ENCODE data around the gene BCL7C.
A peak's percentile ranks its signal among the peaks of the same experiment; 100 is the strongest.

Gene BCL7C

DNA sequence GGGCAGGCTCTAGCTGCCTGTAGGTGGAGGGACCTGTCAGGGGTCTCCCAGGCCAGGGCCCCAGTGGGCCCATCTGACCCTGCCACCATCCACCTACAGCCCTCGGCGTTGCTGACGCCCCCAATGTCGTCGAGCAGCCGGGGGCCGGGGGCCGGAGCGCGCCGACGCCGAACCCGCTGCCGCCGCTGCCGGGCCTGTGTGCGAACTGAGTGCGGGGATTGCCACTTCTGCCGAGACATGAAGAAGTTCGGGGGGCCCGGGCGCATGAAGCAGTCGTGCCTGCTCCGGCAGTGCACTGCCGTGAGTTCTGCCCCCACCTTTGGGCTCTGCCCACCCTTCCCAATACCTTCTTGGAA lies 31.7 kb upstream of the BCL7C start:
- peak overlapping the region; percentile 25 for H3K4me3 Mint-ChIP-seq
- H3K4me1 Mint-ChIP-seq = peaks cover 13% of the 10 kb centered on the region
- peaks cover 5% of the 10 kb centered on the region for H3K36me3 Mint-ChIP-seq (ENCODE audit: low read depth)
- H3K9me3 Mint-ChIP-seq = no peaks in the 10 kb centered on the region
- no peak overlapping the region for H3K27ac Mint-ChIP-seq
- DNase-seq (no peak), ATAC-seq (no peak)
- no peaks in the 10 kb centered on the region for H3K27me3 Mint-ChIP-seq

DNA sequence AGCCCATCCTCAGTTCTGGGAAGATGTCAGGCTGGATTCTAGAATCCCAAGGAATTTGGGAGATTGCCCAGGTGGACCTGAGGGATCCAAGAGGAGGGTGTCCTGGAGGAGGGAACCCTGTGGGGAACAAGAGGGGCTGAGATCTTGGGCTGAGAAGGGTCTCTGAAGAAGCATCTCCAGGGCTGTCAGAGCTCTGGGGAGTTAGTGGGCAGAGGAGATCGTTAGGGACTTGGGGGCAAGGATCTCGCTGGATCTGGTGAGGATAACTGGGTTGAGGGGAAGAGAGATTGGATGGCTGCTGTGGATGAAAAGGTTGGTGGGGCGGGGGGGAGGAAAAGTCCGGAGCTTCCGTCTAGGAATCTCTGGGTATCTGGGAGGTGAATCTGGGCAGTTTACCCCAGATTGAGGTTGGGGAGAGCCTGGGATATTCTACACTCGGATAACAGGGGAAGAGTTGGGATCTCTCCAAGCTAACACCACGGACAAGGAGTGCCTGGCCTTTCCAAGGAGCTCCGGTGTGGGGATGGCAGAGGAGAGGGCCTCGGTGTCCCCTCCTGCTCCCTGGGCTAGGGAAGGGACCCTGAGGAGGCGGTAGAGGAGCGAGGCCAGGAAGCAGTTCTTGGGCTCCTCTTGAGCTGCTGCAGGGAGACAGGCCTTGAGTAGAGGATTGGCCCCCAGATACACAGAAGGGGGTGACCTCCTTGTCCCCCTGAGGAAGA lies 31.2 kb upstream of the BCL7C start:
- ATAC-seq = no peak
- Mint-ChIP-seq H3K4me3 (peak overlapping the region; percentile 77), H3K4me1 (peaks cover 13% of the 10 kb centered on the region), H3K36me3 (ENCODE audit: low read depth) (peaks cover 2% of the 10 kb centered on the region), H3K9me3 (no peaks in the 10 kb centered on the region), H3K27me3 (no peaks in the 10 kb centered on the region), H3K27ac (peak overlapping the region; percentile 8)
- DNase-seq = no peak

DNA sequence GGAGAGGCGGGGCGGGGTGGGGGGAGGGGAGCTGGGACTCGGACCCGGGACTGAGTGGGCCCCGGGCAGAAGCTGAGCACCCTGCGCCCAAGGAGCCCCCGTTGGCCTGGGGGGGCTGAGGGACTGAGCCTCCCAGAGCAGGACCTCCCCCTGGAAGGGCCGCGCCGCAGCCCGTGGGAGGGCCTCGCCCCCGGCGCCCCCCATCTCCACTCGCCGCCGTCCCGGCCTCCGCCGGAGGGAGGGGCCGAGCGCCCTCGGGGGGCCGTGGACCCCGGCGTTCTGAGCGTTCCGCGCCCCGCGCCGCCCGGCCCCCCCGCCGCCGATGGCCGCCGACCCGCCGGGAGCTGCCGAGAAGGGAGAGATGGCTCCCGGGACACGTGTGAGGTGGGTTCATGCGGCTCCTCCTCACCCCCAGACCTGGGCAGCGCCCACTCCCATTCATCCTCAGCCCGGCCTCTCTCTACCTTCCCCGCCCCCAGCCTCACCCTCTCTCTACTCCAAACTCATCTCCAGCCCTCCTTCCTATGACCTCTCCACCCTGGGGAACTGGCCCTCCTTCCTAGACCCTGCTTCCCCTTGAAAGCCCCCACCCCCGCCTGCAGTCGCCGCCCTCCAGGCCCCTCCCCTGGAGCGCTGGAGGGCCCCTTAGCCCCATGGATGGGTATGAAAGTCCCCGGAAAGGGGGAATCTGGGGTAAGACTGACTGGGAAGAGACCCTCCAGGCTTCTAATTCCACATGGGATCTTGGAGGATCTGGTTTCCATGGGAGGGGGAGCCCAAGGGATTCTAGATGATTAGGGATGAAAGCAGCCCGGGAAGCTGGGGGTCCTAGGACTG lies 30.4 kb upstream of the BCL7C start:
- H3K4me3 Mint-ChIP-seq = peak overlapping the region; percentile 77
- H3K27ac Mint-ChIP-seq = peak overlapping the region; percentile 18
- no peak for DNase-seq
- ATAC-seq = no peak
- no peaks in the 10 kb centered on the region for H3K27me3 Mint-ChIP-seq
- H3K9me3 Mint-ChIP-seq = no peaks in the 10 kb centered on the region
- peaks cover 2% of the 10 kb centered on the region for H3K36me3 Mint-ChIP-seq (ENCODE audit: low read depth)
- peaks cover 13% of the 10 kb centered on the region for H3K4me1 Mint-ChIP-seq

DNA sequence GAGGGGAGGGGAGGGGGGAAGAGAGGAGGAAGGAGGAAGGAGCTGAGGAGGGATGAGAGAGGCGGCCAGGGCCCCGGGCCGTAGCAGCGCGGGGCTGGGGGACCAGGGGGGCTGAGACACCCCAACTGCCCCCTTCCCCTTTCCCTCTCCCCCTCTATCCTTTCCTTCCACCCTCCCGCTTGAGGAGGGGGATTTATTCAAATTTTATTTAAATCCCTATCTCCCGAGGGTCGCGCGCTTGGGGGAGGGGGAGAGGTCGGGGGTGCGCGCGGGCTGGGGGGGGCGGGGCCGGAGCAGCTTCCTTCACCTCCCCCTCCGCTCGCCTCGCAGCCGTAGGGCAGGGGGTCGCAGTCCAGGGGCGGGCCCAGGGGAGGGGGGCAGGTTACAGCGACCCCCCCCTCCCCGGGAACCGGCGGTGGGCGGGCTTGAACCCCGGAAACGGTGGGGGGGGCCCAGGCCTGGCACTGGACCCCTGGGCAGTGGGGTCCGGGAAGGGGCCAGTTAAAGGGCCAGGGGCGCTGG lies 29.7 kb upstream of the BCL7C start, which contains the start of gene FBXL19:
Gene FBXL19 (plus strand): TSS at position 19 of the 522 bp plus-strand sequence. CDS start 2,183 bp downstream, outside the sequence.
- H3K36me3 Mint-ChIP-seq (ENCODE audit: low read depth) = peaks cover 2% of the 10 kb centered on the region
- peak within 1 kb of the TSS; percentile 99 for H3K27ac Mint-ChIP-seq
- no peaks in the 10 kb centered on the region for H3K27me3 Mint-ChIP-seq
- DNase-seq = no peak
- H3K4me1 Mint-ChIP-seq = peaks cover 13% of the 10 kb centered on the region
- ATAC-seq = no peak
- H3K9me3 Mint-ChIP-seq = no peaks in the 10 kb centered on the region
- peak within 1 kb of the TSS; percentile 97 for H3K4me3 Mint-ChIP-seq

DNA sequence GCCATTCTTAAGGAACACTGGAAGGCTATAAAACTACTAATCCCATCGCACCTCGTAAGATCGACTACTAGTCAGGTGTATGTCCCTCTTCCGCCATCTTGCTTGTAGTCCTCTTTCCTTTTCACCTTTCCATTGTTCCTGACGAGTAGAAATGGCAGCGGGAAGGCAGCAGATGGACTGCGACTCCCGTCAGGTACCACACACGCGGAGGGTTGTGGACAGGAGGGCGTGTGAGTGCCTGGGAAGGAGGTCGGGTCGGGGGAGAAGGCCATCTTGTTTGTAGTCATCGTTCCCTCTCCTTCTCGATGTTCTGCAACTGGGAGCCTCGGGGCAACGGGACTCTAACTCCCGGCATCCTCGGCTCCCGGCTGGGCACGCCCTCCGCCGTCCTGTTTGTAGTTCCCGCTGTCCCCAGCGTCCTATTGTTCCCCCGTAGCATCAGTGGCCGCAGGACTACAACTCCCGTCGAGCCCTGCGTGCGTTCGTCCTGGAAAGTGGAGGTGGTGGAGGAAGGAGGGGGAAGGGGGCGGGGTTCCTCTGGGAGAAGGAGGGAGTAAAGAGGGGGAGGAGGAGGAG lies 29.2 kb upstream of the BCL7C start:
- DNase-seq (peak; percentile 97), ATAC-seq (peak; percentile 79)
- Mint-ChIP-seq H3K27ac (peak overlapping the region; percentile 99), H3K9me3 (no peaks in the 10 kb centered on the region), H3K27me3 (no peaks in the 10 kb centered on the region), H3K4me1 (peaks cover 13% of the 10 kb centered on the region), H3K4me3 (peak overlapping the region; percentile 97), H3K36me3 (ENCODE audit: low read depth) (peaks cover 2% of the 10 kb centered on the region)

DNA sequence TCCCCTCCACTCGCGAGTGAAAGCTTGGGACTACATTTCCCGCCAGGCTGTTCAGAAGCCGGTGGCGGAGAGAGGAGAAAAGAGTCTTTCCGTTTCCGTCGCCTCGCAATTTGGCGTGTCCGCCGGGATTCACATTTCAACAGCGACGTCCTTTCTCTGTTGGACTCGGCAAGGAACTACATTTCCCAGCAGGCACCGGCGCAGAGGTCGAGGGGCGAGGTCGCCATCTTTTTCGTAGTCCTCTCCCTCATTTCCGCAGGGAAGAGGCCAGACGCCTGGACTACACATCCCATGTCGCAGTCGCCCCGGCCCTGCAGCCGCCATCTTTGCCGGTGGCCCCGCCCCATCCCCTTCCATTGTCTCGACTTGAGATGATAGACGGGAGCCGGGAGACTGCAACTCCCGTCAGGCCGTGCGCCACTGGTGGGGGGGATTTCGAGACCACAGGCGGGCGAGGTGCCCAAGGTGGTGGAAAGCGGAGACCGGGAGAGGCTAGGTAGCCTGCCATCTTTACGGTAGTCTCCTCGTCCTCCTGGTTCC lies 28.6 kb upstream of the BCL7C start:
- H3K27me3 Mint-ChIP-seq = no peaks in the 10 kb centered on the region
- peak overlapping the region; percentile 99 for H3K27ac Mint-ChIP-seq
- H3K9me3 Mint-ChIP-seq = no peaks in the 10 kb centered on the region
- ATAC-seq (peak; percentile 84), DNase-seq (peak; percentile 99)
- peak overlapping the region; percentile 97 for H3K4me3 Mint-ChIP-seq
- H3K36me3 Mint-ChIP-seq (ENCODE audit: low read depth) = peaks cover 2% of the 10 kb centered on the region
- H3K4me1 Mint-ChIP-seq = peaks cover 13% of the 10 kb centered on the region

DNA sequence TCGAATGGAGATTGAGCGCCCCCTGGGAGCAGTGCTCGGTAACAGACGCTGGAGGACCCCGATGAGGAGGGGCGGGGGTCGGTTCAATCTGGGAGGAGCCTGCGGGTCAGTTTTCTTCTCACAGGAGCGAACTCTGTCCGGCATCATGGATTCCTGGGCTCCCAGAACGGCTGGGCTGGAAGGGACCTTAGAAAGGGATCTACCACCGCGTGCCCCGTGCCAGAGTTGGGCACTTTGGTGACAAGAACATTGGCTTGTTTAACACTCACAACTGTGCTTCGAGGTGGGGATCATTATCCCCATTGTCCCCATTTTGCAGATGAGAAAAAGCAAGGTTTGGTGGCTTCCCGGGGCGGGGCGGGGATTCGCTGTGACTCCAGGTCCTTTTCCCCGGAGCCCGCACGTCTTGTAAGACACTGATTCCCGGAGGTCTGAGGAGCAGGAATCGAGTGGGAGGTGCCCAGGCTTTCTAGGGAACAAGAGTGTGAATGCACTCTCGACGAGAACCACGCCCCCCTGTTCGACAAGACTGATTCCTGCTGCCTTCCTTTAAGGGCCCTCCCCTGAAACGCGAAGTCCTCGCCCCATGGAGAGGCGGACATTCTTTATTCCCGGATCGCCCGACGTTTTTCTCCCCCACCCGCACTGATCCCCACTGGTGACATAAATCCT lies 28.0 kb upstream of the BCL7C start:
- Mint-ChIP-seq H3K4me3 (peak overlapping the region; percentile 97), H3K36me3 (ENCODE audit: low read depth) (peaks cover 2% of the 10 kb centered on the region), H3K27ac (peak overlapping the region; percentile 99), H3K9me3 (no peaks in the 10 kb centered on the region), H3K27me3 (no peaks in the 10 kb centered on the region), H3K4me1 (peaks cover 13% of the 10 kb centered on the region)
- no peak for ATAC-seq
- peak; percentile 90 for DNase-seq

DNA sequence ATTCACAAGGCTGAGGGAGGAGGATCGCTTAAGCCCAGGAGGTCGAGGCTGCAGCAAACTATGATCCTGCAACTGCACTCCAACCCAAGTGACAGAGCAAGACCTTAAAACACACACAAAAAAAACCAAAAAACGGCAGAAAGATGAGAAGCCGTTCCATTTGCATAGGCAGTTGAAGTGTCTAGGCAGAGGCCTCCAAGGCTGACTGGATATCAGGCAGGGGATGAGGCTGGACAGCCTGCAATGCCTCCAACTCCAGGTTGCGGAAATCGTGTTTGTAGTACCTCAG lies 27.5 kb upstream of the BCL7C start:
- ATAC-seq (no peak), DNase-seq (no peak)
- Mint-ChIP-seq H3K27me3 (no peaks in the 10 kb centered on the region), H3K4me3 (peak overlapping the region; percentile 97), H3K9me3 (no peaks in the 10 kb centered on the region), H3K27ac (peak overlapping the region; percentile 99), H3K36me3 (ENCODE audit: low read depth) (peaks cover 2% of the 10 kb centered on the region), H3K4me1 (peaks cover 13% of the 10 kb centered on the region)

DNA sequence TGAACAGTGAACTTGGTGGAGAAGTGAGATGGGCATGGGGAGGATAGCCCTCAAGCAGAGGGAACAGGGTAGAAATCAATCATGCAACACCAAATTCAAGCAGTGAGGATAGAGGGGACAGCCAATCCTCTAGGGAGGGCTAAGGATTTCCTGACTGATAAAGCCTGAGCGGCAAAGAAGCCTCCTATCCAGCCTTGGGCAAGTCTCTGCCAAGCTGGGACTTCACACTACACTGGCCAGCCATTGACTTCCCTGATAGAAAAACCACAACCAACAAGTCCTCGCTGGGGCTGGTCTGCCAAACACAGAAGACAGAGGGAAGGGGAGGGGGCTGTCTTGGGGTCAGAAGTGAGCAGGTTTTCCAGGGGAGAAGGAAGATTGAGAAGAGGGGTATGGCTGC lies 27.0 kb upstream of the BCL7C start:
- H3K27me3 Mint-ChIP-seq = no peaks in the 10 kb centered on the region
- H3K4me1 Mint-ChIP-seq = peaks cover 10% of the 10 kb centered on the region
- H3K36me3 Mint-ChIP-seq (ENCODE audit: low read depth) = peaks cover under 1% of the 10 kb centered on the region
- no peak for ATAC-seq
- H3K27ac Mint-ChIP-seq = no peak overlapping the region
- DNase-seq = no peak
- H3K4me3 Mint-ChIP-seq = peak overlapping the region; percentile 21
- H3K9me3 Mint-ChIP-seq = no peaks in the 10 kb centered on the region

DNA sequence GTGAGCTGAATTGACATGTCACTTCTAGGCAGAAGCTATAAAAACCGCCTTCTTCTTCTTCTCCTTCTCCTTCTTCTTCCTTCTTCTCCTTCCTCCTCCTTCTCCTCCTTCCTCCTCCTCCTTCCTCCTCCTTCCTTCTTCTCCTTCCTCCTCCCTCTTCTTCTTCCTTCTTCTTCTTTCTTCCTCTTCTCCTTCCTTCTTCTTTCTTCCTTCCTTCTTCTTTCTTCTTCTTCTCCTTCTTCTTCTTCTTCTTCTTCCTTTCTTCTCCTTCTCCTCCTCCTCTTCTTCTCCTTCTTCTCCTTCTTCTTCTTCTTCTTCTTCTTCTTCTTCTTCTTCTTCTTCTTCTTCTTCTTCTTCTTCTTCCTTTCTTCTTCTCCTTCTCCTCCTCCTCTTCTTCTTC lies 24.7 kb upstream of the BCL7C start:
- Mint-ChIP-seq H3K9me3 (no peaks in the 10 kb centered on the region), H3K27ac (no peak overlapping the region)
- ATAC-seq = no peak

DNA sequence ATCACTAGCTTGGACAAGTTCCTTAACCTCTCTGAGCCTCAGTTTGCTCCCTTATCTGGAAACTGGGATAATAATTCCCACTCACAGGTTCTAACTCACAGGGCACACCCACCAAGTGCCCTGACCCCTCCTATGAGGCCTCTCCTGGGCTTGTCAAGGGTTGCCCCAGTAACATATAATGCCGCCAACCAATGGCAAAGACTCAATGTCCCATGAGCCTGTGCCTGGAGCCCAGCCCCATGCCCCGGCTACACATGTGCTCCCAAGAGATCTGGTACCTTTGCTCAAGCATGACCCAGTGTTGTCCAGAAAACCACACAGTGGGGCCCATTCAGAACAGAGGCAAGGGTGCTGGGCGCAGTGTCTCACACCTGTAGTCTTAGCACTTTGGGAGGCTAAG lies 21.0 kb upstream of the BCL7C start:
- Mint-ChIP-seq H3K36me3 (ENCODE audit: low read depth) (no peaks in the 10 kb centered on the region), H3K4me3 (no peak overlapping the region), H3K27ac (no peak overlapping the region), H3K27me3 (no peaks in the 10 kb centered on the region), H3K9me3 (no peaks in the 10 kb centered on the region), H3K4me1 (no peaks in the 10 kb centered on the region)
- no peak for ATAC-seq
- DNase-seq = no peak

More for the DNA sequence above, 24.7 kb upstream of the BCL7C start:
- H3K27me3 Mint-ChIP-seq = no peaks in the 10 kb centered on the region
- H3K4me1 Mint-ChIP-seq = peaks cover 6% of the 10 kb centered on the region
- DNase-seq = no peak
- H3K4me3 Mint-ChIP-seq = no peak overlapping the region
- H3K36me3 Mint-ChIP-seq (ENCODE audit: low read depth) = no peaks in the 10 kb centered on the region

DNA sequence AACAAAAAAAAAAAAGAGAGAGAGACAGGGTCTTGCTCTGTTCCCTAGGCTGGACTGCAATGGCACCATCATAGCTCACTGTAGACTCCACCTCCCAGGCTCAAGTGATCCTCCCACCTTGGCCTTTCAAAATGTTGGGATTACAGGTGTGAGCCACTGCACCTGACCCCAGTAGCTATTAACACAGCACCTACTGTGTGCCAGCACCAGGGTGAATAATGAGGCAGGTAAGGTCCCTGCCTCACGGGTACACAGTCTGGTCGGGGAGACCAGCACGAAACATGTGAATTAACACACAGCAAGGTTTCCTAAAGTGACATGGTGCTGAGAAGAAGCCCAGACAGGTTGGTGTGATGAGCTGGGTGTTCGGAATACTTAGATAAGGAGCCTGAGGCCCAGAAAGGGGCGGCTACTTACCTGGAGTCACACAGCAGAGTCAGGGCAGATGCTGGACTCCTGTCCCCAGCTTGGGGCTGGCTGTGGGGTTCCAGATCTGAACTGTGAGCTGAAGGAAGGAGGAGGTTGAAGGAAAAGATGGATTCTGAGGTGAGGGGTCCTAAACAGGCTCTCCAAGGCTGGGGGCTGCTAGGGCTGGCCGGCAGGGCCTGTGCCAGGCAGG lies 19.0 kb upstream of the BCL7C start:
- H3K27me3 Mint-ChIP-seq = no peaks in the 10 kb centered on the region
- ATAC-seq (no peak), DNase-seq (no peak)
- H3K4me3 Mint-ChIP-seq = no peak overlapping the region
- no peak overlapping the region for H3K27ac Mint-ChIP-seq
- no peaks in the 10 kb centered on the region for H3K9me3 Mint-ChIP-seq
- no peaks in the 10 kb centered on the region for H3K36me3 Mint-ChIP-seq (ENCODE audit: low read depth)
- peaks cover under 1% of the 10 kb centered on the region for H3K4me1 Mint-ChIP-seq

DNA sequence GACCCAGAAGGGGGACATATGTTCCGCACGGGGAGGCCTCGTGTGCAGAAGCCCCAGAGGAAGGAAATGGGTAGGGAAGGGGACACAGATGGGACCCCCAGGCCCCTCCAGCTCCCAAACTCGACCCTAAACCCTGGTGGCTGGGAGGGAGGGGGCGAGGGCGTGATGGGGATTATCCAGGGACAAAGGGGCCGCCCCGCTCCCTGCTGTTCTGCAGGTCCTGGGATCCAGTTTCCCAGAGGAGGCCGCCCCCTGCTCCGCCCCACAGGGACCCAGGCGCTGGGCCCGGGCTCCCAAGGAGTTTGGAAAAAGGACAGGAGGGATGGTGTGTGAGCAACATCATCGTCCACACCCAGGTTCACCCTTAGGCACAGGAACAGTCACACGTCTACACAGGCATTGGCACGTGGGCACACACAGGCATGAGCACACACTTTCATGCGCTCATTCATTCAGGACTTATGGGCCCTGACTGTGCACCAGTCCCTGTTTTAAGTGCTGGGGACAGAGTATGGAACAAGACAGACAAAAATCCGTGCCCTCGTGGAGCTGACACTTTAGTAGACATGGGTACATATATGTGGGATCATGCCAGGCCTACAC lies 16.7 kb upstream of the BCL7C start:
- Mint-ChIP-seq H3K9me3 (no peaks in the 10 kb centered on the region), H3K36me3 (ENCODE audit: low read depth) (no peaks in the 10 kb centered on the region), H3K4me3 (no peak overlapping the region), H3K4me1 (peaks cover 3% of the 10 kb centered on the region), H3K27ac (no peak overlapping the region), H3K27me3 (no peaks in the 10 kb centered on the region)
- ATAC-seq = no peak
- DNase-seq = no peak
